Prostate gland (tissue), 2 donors: Measurements from ENCODE around the gene NDOR1.

Source experiments
- POLR2AphosphoS5 ChIP-seq: sonication (generic); formaldehyde crosslinking; IDR thresholded peaks from one replicate; pipeline ENCODE4 v1.6.1; 2017; ENCODE audit warnings: antibody characterized with exemption
- TF ChIP-seq, protein P1 (sequence below), 4 experiments: fragments of 200-600 bp in 2 of 4; fragments of 450-650 bp in 2 of 4; sonication (generic) in 2 of 4; IDR thresholded peaks; 1 replicate in 3 of 4; 2 replicates in 1 of 4; pipeline ENCODE4 v1.5.1; 2016 to 2019; ENCODE audit warnings: antibody characterized with exemption in 4 of 4, mild to moderate bottlenecking in 2 of 4, moderate library complexity in 2 of 4

- TF ChIP-seq, protein P1, sequence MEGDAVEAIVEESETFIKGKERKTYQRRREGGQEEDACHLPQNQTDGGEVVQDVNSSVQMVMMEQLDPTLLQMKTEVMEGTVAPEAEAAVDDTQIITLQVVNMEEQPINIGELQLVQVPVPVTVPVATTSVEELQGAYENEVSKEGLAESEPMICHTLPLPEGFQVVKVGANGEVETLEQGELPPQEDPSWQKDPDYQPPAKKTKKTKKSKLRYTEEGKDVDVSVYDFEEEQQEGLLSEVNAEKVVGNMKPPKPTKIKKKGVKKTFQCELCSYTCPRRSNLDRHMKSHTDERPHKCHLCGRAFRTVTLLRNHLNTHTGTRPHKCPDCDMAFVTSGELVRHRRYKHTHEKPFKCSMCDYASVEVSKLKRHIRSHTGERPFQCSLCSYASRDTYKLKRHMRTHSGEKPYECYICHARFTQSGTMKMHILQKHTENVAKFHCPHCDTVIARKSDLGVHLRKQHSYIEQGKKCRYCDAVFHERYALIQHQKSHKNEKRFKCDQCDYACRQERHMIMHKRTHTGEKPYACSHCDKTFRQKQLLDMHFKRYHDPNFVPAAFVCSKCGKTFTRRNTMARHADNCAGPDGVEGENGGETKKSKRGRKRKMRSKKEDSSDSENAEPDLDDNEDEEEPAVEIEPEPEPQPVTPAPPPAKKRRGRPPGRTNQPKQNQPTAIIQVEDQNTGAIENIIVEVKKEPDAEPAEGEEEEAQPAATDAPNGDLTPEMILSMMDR (IDR thresholded peaks at IDR 0.05): no peak
- TF ChIP-seq POLR2AphosphoS5: no peak
Observed at GRCh38 chr9:137181680-137182079, 23.8 kb upstream of the NDOR1 start.
